Activated CD8-positive, alpha-beta T cell treated with anti-CD3 and anti-CD28 coated beads for 36 hours (primary cell): Measurements from ENCODE around the gene ITGB2. TPM values are rescaled to one million over a fixed set of nuclear protein-coding genes. Genes with fewer than 3 reads are reported as not detected.

Experiments used
- ATAC-seq: fragments of 200-7000 bp; cut with Tn5 transposase; one replicate; pipeline ENCODE4 v1.10.0; 2021; ENCODE audit warnings: mild to moderate bottlenecking, moderate library complexity
- CTCF ChIA-PET: fragments of 350-600 bp; sonication (Branson Sonifier 250); formaldehyde crosslinking; loops from one replicate; lab custom pipeline; 2021; ENCODE audit warnings: antibody characterized with exemption; lab: Charles Lee
- POLR2A ChIA-PET: fragments of 350-600 bp; sonication (Branson Sonifier 250); formaldehyde crosslinking; loops from one replicate; lab custom pipeline; 2021; ENCODE audit warnings: antibody characterized with exemption; lab: Charles Lee
- DNase-seq: peaks from one replicate; pipeline ENCODE4 v3.0.0-alpha.2; 2020
- H3K27ac Mint-ChIP-seq: one replicate; pipeline ENCODE4 v1.8.0; 2021; ENCODE audit warnings: mild to moderate bottlenecking, mixed read lengths
- H3K27me3 Mint-ChIP-seq: one replicate; pipeline ENCODE4 v1.8.0; 2021; ENCODE audit warnings: mixed read lengths
- H3K36me3 Mint-ChIP-seq: one replicate; pipeline ENCODE4 v1.8.0; 2021; ENCODE audit warnings: low read depth, mixed read lengths
- H3K4me1 Mint-ChIP-seq: one replicate; pipeline ENCODE4 v1.8.0; 2021; ENCODE audit warnings: low read depth, mixed read lengths
- H3K4me3 Mint-ChIP-seq: one replicate; pipeline ENCODE4 v1.8.0; 2021; ENCODE audit warnings: mild to moderate bottlenecking, moderate library complexity, mixed read lengths
- H3K9me3 Mint-ChIP-seq: one replicate; pipeline ENCODE4 v1.8.0; 2021; ENCODE audit warnings: mixed read lengths
- CTCF ChIP-seq: fragments of 200-600 bp; IDR thresholded peaks from one replicate; pipeline ENCODE4 v1.8.0; 2022; ENCODE audit warnings: antibody characterized with exemption, mild to moderate bottlenecking
- intact Hi-C: fragments of 100-400 bp; cut with micrococcal nuclease; formaldehyde crosslinking; loops from one replicate; pipeline ENCODE4 v1.10.0; 2022
- total RNA-seq, 2 experiments: library from RNA; stranded (reverse); gene quantifications; one replicate each; pipeline ENCODE4 v1.2.3, GENCODE V29; 2021

Gene ITGB2
- total RNA-seq, 2 experiments from 2014 or later: 340 to 343 TPM

- no peak for TF ChIP-seq CTCF
- no peaks in the 10 kb centered on the region for H3K27me3 Mint-ChIP-seq
- H3K4me1 Mint-ChIP-seq: peaks cover 5% of the 10 kb centered on the region
- ChIA-PET CTCF (no interaction called here), POLR2A (interaction anchor here (0.8 kb wide), 1 partner anchor 18 kb away, joined by 3 read pairs; no protein-coding TSS in a partner anchor)
- intact Hi-C loops: no loop called here
- DNase-seq: no peak
- no peak overlapping the region for H3K4me3 Mint-ChIP-seq
- H3K27ac Mint-ChIP-seq: no peak overlapping the region
- ATAC-seq: no peak
- H3K36me3 Mint-ChIP-seq: no peaks in the 10 kb centered on the region
- no peaks in the 10 kb centered on the region for H3K9me3 Mint-ChIP-seq
Measured at GRCh38 chr21:44840771-44841170, 79.9 kb downstream of the ITGB2 start.

- Mint-ChIP-seq H3K4me3 (no peak overlapping the region), H3K4me1 (no peaks in the 10 kb centered on the region), H3K36me3 (no peaks in the 10 kb centered on the region), H3K9me3 (no peaks in the 10 kb centered on the region), H3K27me3 (no peaks in the 10 kb centered on the region), H3K27ac (no peak overlapping the region)
- intact Hi-C loops: no loop called here
- DNase-seq (no peak), ATAC-seq (no peak)
- TF ChIP-seq CTCF: no peak
- ChIA-PET POLR2A (no interaction called here), CTCF (no interaction called here)
Measured at GRCh38 chr21:44838951-44839350, 81.7 kb downstream of the ITGB2 start.

- Mint-ChIP-seq H3K27ac (no peak overlapping the region), H3K4me3 (no peak overlapping the region), H3K27me3 (no peaks in the 10 kb centered on the region), H3K9me3 (no peaks in the 10 kb centered on the region), H3K4me1 (no peaks in the 10 kb centered on the region), H3K36me3 (no peaks in the 10 kb centered on the region)
- intact Hi-C loops: no loop called here
- POLR2A ChIA-PET: no interaction called here
- ATAC-seq (no peak), DNase-seq (no peak)
- CTCF ChIA-PET: no interaction called here
- TF ChIP-seq CTCF: no peak
Measured at GRCh38 chr21:44838039-44838895, 82.4 kb downstream of the ITGB2 start.

GRCh38 chr21:44837537-44837936 is 83.2 kb downstream of the ITGB2 start:
- Mint-ChIP-seq H3K4me3 (no peak overlapping the region), H3K36me3 (no peaks in the 10 kb centered on the region), H3K4me1 (no peaks in the 10 kb centered on the region), H3K27ac (no peak overlapping the region), H3K9me3 (no peaks in the 10 kb centered on the region), H3K27me3 (no peaks in the 10 kb centered on the region)
- POLR2A ChIA-PET: no interaction called here
- intact Hi-C loops: no loop called here
- no peak for ATAC-seq
- TF ChIP-seq CTCF: no peak
- no peak for DNase-seq
- CTCF ChIA-PET: no interaction called here

- no peak overlapping the region for H3K27ac Mint-ChIP-seq
- intact Hi-C loops: no loop called here
- H3K27me3 Mint-ChIP-seq: no peaks in the 10 kb centered on the region
- no peaks in the 10 kb centered on the region for H3K4me1 Mint-ChIP-seq
- ATAC-seq: no peak
- H3K4me3 Mint-ChIP-seq: no peak overlapping the region
- POLR2A ChIA-PET: no interaction called here
- DNase-seq: no peak
- H3K36me3 Mint-ChIP-seq: no peaks in the 10 kb centered on the region
- no peak for TF ChIP-seq CTCF
- H3K9me3 Mint-ChIP-seq: no peaks in the 10 kb centered on the region
- CTCF ChIA-PET: no interaction called here
Measured at GRCh38 chr21:44836666-44837471, 83.8 kb downstream of the ITGB2 start.
